Fibroblast of the aortic adventitia (primary cell): ENCODE data around the gene TSNAX. TPM values are rescaled to one million over a fixed set of nuclear protein-coding genes. Genes with fewer than 3 reads are reported as not detected.

Source experiments
- DNase-seq: peaks from one replicate; pipeline ENCODE4 v3.0.0-alpha.2; 2010; ENCODE audit warnings: low read depth
- H3K4me3 ChIP-seq: 2 replicates; pipeline ENCODE4 v1.5.1; 2011; ENCODE audit warnings: low read depth, mild to moderate bottlenecking, control low read depth, low read length, moderate library complexity
- CTCF ChIP-seq: IDR thresholded peaks from 2 replicates; pipeline ENCODE4 v1.5.1; 2011; ENCODE audit warnings: mild to moderate bottlenecking, low read length, control low read depth, inconsistent platforms; ENCODE audit not compliant: insufficient read depth
- total RNA-seq: library from RNA; depleted of rRNA; stranded (reverse); fragments of >200 nt; gene quantifications from 2 replicates; pipeline ENCODE4 v1.2.3, GENCODE V29; 2012; ENCODE audit warnings: low replicate concordance

The TSNAX gene
- total RNA-seq, 1 donor = 43.7 TPM

- no peak for TF ChIP-seq CTCF
- no peak for DNase-seq
- no peak overlapping the region for H3K4me3 ChIP-seq
Measured at GRCh38 chr1:231612393-231613089, 84.1 kb downstream of the TSNAX start.

GRCh38 chr1:231613419-231614349 is 85.2 kb downstream of the TSNAX start:
- no peak for TF ChIP-seq CTCF
- H3K4me3 ChIP-seq = no peak overlapping the region
- no peak for DNase-seq

Other genes with a start within 250 kb of the TSNAX start
- gene EXOC8, start 190.8 kb upstream of the TSNAX start, total RNA-seq = 18.6 and 19.3 TPM in 2 replicates
- gene SPRTN, start 190.4 kb upstream of the TSNAX start, total RNA-seq = 17.2 and 33.6 TPM in 2 replicates
- gene EGLN1, start 106.4 kb upstream of the TSNAX start, total RNA-seq = 31.2 and 44.1 TPM in 2 replicates
- 4.7 and 8.8 TPM in 2 replicates for gene DISC1, start 98.1 kb downstream of the TSNAX start, total RNA-seq